ENCODE measurements around the gene ERI3.

The ERI3 gene

GRCh38 chr1:44281962-44282703 lies 72.9 kb downstream of the ERI3 start:
- no peak for DNase-seq

GRCh38 chr1:44276901-44277300 lies 78.2 kb downstream of the ERI3 start:
- DNase-seq, result no peak

- DNase-seq, result no peak
Observed at GRCh38 chr1:44275991-44276405, 79.1 kb downstream of the ERI3 start.

GRCh38 chr1:44275296-44275962 lies 79.6 kb downstream of the ERI3 start:
- DNase-seq, result no peak

GRCh38 chr1:44273560-44274350 lies 81.3 kb downstream of the ERI3 start:
- DNase-seq, result no peak

GRCh38 chr1:44272992-44273391 lies 82.1 kb downstream of the ERI3 start:
- DNase-seq, result no peak

- no peak for DNase-seq
Observed at GRCh38 chr1:44271646-44272045, 83.4 kb downstream of the ERI3 start.

GRCh38 chr1:44270686-44271628 lies 84.1 kb downstream of the ERI3 start:
- DNase-seq, result no peak

- no peak for DNase-seq
Observed at GRCh38 chr1:44268054-44268453, 87.0 kb downstream of the ERI3 start.

GRCh38 chr1:44267438-44267837 lies 87.6 kb downstream of the ERI3 start:
- DNase-seq, result no peak

- DNase-seq, result no peak
Observed at GRCh38 chr1:44266400-44267344, 88.4 kb downstream of the ERI3 start.

- DNase-seq, result no peak
Observed at GRCh38 chr1:44265656-44266358, 89.2 kb downstream of the ERI3 start.

GRCh38 chr1:44264451-44264771 lies 90.6 kb downstream of the ERI3 start:
- no peak for DNase-seq

- no peak for DNase-seq
Observed at GRCh38 chr1:44263568-44264450, 91.2 kb downstream of the ERI3 start.

- DNase-seq, result no peak
Observed at GRCh38 chr1:44262816-44263567, 92.1 kb downstream of the ERI3 start.

GRCh38 chr1:44262414-44262813 lies 92.6 kb downstream of the ERI3 start:
- DNase-seq, result no peak

- DNase-seq, result no peak
Observed at GRCh38 chr1:44261962-44262361, 93.1 kb downstream of the ERI3 start.

GRCh38 chr1:44261171-44261817 lies 93.8 kb downstream of the ERI3 start:
- no peak for DNase-seq

GRCh38 chr1:44260792-44261170 lies 94.3 kb downstream of the ERI3 start:
- no peak for DNase-seq
